Breast epithelium (tissue), 3 donors: ENCODE measurements around the gene PCYT2.
A peak's percentile ranks its signal among the peaks of the same experiment; 100 is the strongest.

Experiments
- POLR2AphosphoS5 ChIP-seq, 3 donors: sonication (generic); formaldehyde crosslinking; IDR thresholded peaks; one replicate each; pipeline ENCODE4 v1.6.1; 2017; ENCODE audit warnings: antibody characterized with exemption in 3 of 3
- TF ChIP-seq, protein P1 (sequence below), 3 donors: fragments of 450-650 bp; IDR thresholded peaks; one replicate each; pipeline ENCODE4 v1.5.1; 2016 to 2017; ENCODE audit warnings: antibody characterized with exemption in 3 of 3, mild to moderate bottlenecking in 3 of 3, moderate library complexity in 3 of 3

DNA sequence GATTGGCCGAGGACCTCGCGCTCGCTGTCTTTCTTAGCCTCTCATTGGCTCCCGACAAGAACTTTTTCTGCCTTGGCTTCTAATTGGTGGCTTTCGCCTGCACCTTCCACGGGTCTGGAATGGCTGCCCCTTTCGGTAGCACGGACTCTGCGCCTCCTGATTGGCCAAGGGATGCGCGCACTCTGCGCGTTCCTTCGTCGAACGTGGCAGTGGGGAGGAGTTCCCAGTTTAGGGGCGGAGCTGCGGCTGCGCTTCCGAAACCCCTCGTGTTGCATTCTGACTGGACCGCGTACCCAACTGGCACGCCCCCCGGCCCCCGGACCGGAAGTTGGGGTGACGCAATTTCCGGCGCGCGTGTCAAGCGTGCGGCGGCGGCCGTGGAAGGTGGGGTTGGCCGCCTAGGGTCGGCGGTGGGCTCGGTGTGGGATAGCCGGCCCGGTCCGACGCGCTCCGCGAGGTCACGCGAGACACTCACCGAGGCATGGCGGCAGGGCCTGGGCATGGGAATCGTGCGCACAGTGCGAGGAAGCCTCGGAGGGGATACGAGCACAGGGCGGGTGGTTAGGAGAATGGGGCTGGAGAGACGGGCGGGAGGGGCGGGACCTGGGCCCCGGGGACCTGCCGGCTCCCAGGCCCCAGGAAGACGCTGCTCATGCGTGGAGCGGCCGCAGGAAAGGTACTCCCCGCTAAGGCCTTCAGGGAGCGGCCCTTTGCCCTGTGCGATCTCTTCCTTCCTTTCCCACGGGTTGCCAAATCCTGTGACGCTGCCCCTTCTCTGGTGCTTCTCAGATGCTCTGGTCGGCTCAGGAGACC lies 50.2 kb downstream of the PCYT2 start:
- TF ChIP-seq POLR2AphosphoS5 (IDR thresholded peaks at IDR 0.05): peak; percentile 99 to 100 (median 100)
- TF ChIP-seq, protein P1, sequence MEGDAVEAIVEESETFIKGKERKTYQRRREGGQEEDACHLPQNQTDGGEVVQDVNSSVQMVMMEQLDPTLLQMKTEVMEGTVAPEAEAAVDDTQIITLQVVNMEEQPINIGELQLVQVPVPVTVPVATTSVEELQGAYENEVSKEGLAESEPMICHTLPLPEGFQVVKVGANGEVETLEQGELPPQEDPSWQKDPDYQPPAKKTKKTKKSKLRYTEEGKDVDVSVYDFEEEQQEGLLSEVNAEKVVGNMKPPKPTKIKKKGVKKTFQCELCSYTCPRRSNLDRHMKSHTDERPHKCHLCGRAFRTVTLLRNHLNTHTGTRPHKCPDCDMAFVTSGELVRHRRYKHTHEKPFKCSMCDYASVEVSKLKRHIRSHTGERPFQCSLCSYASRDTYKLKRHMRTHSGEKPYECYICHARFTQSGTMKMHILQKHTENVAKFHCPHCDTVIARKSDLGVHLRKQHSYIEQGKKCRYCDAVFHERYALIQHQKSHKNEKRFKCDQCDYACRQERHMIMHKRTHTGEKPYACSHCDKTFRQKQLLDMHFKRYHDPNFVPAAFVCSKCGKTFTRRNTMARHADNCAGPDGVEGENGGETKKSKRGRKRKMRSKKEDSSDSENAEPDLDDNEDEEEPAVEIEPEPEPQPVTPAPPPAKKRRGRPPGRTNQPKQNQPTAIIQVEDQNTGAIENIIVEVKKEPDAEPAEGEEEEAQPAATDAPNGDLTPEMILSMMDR (IDR thresholded peaks at IDR 0.05): peak; percentile 36 to 74 (median 57)
